Subcutaneous abdominal adipose tissue (tissue), 5 donors: ENCODE results near the gene MSI2.
"Not testable (repeated sequence)": the region's sequence is repeated elsewhere in the genome, so short reads cannot be mapped to it uniquely, and the experiment has no call there.

Source experiments
- H3K27ac ChIP-seq: one replicate; pipeline ENCODE4 v1.7.0; 2013; ENCODE audit warnings: low read depth, mild to moderate bottlenecking, inconsistent platforms, low read length, moderate library complexity
- H3K27me3 ChIP-seq, 5 donors: one replicate each; pipeline ENCODE4 v1.7.0; 2013; ENCODE audit warnings: low read length in 5 of 5, inconsistent platforms in 1 of 5; ENCODE audit not compliant: control insufficient read depth in 5 of 5, insufficient read depth in 4 of 5
- H3K36me3 ChIP-seq, 5 donors: one replicate each; pipeline ENCODE4 v1.7.0; 2013; ENCODE audit warnings: low read length in 5 of 5; ENCODE audit not compliant: control insufficient read depth in 5 of 5, insufficient read depth in 5 of 5
- H3K4me1 ChIP-seq, 5 donors: one replicate each; pipeline ENCODE4 v1.7.0; 2013; ENCODE audit warnings: low read length in 5 of 5, mild to moderate bottlenecking in 3 of 5, moderate library complexity in 1 of 5; ENCODE audit not compliant: control insufficient read depth in 5 of 5, insufficient read depth in 5 of 5
- H3K4me3 ChIP-seq, 5 donors: one replicate each; pipeline ENCODE4 v1.7.0; 2013; ENCODE audit warnings: low read length in 5 of 5, low read depth in 1 of 5
- H3K9ac ChIP-seq, 5 donors: one replicate each; pipeline ENCODE4 v1.7.0; 2013; ENCODE audit warnings: low read length in 5 of 5, mild to moderate bottlenecking in 4 of 5, moderate library complexity in 3 of 5
- H3K9me3 ChIP-seq, 5 donors: one replicate each; pipeline ENCODE4 v1.7.0; 2013; ENCODE audit warnings: low read length in 5 of 5; ENCODE audit not compliant: control insufficient read depth in 5 of 5
- donor health status: healthy.
- donor health status: healthy.
- donor health status: healthy.
- donor health status: healthy.
- donor health status: healthy.

Gene MSI2

GRCh38 chr17:57499221-57499620 is 242.9 kb downstream of the MSI2 start:
- H3K27ac ChIP-seq: not testable (repeated sequence)

GRCh38 chr17:57499648-57500049 is 243.3 kb downstream of the MSI2 start:
- Histone ChIP-seq H3K4me3 (no peak overlapping the region), H3K9me3 (no peaks in the 10 kb centered on the region), H3K36me3 (no peaks in the 10 kb centered on the region), H3K9ac (no peak overlapping the region), H3K4me1 (peaks cover 0 to 11% (median 5%) of the 10 kb centered on the region in 5 donors), H3K27me3 (no peaks in the 10 kb centered on the region), H3K27ac (no peak overlapping the region)

More at GRCh38 chr17:57499221-57499620, 242.9 kb downstream of the MSI2 start:
- H3K9me3 ChIP-seq, H3K4me3 ChIP-seq, H3K9ac ChIP-seq, H3K36me3 ChIP-seq, H3K27me3 ChIP-seq: not testable (repeated sequence)
- H3K4me1 ChIP-seq: peaks cover 0 to 11% (median 5%) of the 10 kb centered on the region in 5 donors

- Histone ChIP-seq H3K4me3 (no peak overlapping the region), H3K9me3 (no peaks in the 10 kb centered on the region), H3K9ac (no peak overlapping the region), H3K36me3 (no peaks in the 10 kb centered on the region), H3K4me1 (peaks cover 0 to 11% (median 5%) of the 10 kb centered on the region in 5 donors), H3K27me3 (no peaks in the 10 kb centered on the region), H3K27ac (no peak overlapping the region)
These were observed 244.7 kb downstream of the MSI2 start for GRCh38 chr17:57501016-57501415.

GRCh38 chr17:57502022-57502421 is 245.7 kb downstream of the MSI2 start:
- Histone ChIP-seq H3K27me3 (no peaks in the 10 kb centered on the region), H3K4me1 (peaks cover 2 to 13% (median 8%) of the 10 kb centered on the region in 5 donors), H3K27ac (no peak overlapping the region), H3K9ac (no peak overlapping the region), H3K36me3 (no peaks in the 10 kb centered on the region), H3K4me3 (no peak overlapping the region), H3K9me3 (no peaks in the 10 kb centered on the region)

GRCh38 chr17:57502811-57503241 is 246.5 kb downstream of the MSI2 start:
- Histone ChIP-seq H3K4me1 (peaks cover 3 to 14% (median 12%) of the 10 kb centered on the region in 5 donors), H3K9ac (no peak overlapping the region), H3K36me3 (no peaks in the 10 kb centered on the region)

GRCh38 chr17:57504208-57504607 is 247.9 kb downstream of the MSI2 start:
- Histone ChIP-seq H3K4me1 (peaks cover 3 to 14% (median 12%) of the 10 kb centered on the region in 5 donors), H3K9me3 (no peaks in the 10 kb centered on the region), H3K27ac (no peak overlapping the region), H3K27me3 (no peaks in the 10 kb centered on the region), H3K36me3 (no peaks in the 10 kb centered on the region), H3K9ac (no peak overlapping the region), H3K4me3 (no peak overlapping the region)

More at GRCh38 chr17:57502811-57503241, 246.5 kb downstream of the MSI2 start:
- no peaks in the 10 kb centered on the region for H3K9me3 ChIP-seq
- H3K27ac ChIP-seq: no peak overlapping the region
- no peak overlapping the region for H3K4me3 ChIP-seq
- H3K27me3 ChIP-seq: no peaks in the 10 kb centered on the region

GRCh38 chr17:57505841-57506773 is 249.8 kb downstream of the MSI2 start:
- H3K4me3 ChIP-seq: no peak overlapping the region
- H3K27me3 ChIP-seq: no peaks in the 10 kb centered on the region
- no peak overlapping the region for H3K9ac ChIP-seq
- no peak overlapping the region for H3K27ac ChIP-seq
- no peaks in the 10 kb centered on the region for H3K9me3 ChIP-seq
- H3K36me3 ChIP-seq: no peaks in the 10 kb centered on the region
- peaks cover 3 to 14% (median 12%) of the 10 kb centered on the region in 5 donors for H3K4me1 ChIP-seq

GRCh38 chr17:57506774-57507127 is 250.4 kb downstream of the MSI2 start:
- peaks cover 3 to 14% (median 12%) of the 10 kb centered on the region in 5 donors for H3K4me1 ChIP-seq
- H3K27me3 ChIP-seq: no peaks in the 10 kb centered on the region
- no peaks in the 10 kb centered on the region for H3K9me3 ChIP-seq
- no peak overlapping the region for H3K27ac ChIP-seq
- no peak overlapping the region for H3K4me3 ChIP-seq
- no peaks in the 10 kb centered on the region for H3K36me3 ChIP-seq
- no peak overlapping the region for H3K9ac ChIP-seq

- Histone ChIP-seq H3K27ac (no peak overlapping the region), H3K9me3 (no peaks in the 10 kb centered on the region), H3K4me3 (no peak overlapping the region), H3K4me1 (peaks cover 3 to 14% (median 12%) of the 10 kb centered on the region in 5 donors), H3K9ac (no peak overlapping the region), H3K27me3 (no peaks in the 10 kb centered on the region), H3K36me3 (no peaks in the 10 kb centered on the region)
These were observed 251.5 kb downstream of the MSI2 start for GRCh38 chr17:57507828-57508227.

- H3K27me3 ChIP-seq: no peaks in the 10 kb centered on the region
- H3K27ac ChIP-seq: no peak overlapping the region
- H3K36me3 ChIP-seq: no peaks in the 10 kb centered on the region
- H3K4me1 ChIP-seq: peaks cover 3 to 14% (median 12%) of the 10 kb centered on the region in 5 donors
- H3K9ac ChIP-seq: no peak overlapping the region
- H3K4me3 ChIP-seq: no peak overlapping the region
- no peaks in the 10 kb centered on the region for H3K9me3 ChIP-seq
These were observed 252.3 kb downstream of the MSI2 start for GRCh38 chr17:57508671-57509070.
